Left hindlimb (tissue), 1 donor: ENCODE results near the gene NR6A1.
"Not testable (repeated sequence)": the region's sequence is repeated elsewhere in the genome, so short reads cannot be mapped to it uniquely, and the experiment has no call there.

Source experiments
- DNase-seq: peaks from one replicate; pipeline ENCODE4 v3.0.0-alpha.2; 2018

NR6A1 gene

DNA sequence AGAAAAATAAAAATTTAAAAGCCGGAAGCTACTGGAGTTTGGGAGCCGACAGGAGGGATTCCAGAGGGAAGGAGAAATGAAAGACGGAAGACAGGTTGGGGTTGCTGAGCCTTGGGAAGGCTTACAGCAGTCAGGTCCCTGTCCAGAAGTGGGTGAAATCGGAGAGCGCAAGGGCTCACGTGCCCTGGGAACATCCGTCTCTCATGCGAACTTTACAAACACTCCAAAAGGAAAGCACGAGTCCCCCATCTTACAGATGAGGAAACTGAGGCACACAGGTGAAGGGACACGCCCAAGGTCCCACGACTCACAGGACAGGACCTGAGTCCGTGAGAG is 5.5 kb upstream of the NR6A1 start:
- DNase-seq = no peak

DNA sequence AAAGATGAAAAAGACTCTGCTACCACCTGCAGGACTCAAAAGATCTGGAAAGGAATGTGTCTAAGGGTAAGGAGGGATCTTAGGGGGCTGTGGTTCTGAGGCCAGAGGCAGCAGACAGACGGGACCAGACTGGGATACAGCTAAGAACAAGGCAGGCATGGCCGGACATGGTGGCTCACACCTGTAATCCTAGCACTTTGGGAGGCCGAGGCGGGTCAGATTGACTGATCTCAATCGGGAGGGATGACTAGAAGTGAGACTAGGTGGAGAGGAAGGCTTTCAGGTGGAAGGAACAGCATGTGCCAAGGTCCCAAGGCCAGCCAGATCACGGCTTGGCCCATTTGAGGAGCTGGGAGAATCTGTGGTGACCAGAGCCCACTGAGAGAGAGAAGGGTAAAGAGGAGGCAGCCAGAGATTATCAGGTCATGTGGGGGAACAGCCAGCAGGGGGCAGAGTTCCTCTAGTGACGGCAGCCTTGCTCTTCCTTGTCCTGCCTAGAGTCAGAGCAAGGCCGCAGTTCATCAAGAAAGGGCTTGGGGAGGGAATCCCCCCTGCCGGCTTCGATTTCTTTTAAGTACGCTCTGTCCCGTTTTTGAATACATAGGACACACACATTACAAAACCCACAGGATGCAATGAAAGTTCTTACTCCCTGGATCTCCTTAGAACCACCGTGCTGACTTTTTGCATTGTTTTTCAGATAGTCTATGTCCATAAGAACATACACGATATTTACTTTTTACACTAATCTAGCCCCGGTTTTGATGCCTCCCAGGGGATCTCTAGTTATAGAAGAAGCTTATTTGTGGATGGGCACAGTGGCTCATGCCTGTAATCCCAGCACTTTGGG is 3.2 kb upstream of the NR6A1 start:
- peak; percentile 86 for DNase-seq

DNA sequence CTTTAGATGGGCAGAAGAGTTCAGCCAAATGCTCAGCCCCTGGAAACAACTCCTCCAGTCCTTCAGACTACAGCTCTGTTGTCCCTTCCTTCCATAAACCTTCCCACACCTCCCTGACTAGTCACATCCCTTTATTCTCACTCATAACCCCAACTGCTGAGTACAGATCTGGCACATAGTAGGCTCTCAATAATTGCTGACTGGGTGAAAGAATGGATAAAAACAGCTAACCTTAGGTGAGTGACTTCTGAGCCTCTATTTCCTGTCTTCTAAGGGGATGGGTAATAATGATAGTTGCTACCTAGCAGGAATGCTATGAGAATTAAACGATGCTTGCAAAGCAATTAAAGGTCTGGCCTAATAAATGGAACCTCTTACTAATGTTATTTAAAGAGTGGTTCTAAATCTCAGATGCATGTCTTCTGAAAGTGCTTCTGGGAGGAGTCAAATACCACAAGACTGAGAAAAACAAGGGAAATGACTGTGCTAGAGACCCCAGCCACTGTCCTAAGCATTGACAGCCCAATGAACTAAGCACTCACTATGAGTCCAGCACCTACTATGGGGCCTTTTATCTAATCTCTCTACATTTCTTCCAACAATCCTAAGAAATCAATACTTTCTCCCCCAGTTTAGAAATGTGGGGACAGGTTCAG is 2.5 kb upstream of the NR6A1 start:
- no peak for DNase-seq

DNA sequence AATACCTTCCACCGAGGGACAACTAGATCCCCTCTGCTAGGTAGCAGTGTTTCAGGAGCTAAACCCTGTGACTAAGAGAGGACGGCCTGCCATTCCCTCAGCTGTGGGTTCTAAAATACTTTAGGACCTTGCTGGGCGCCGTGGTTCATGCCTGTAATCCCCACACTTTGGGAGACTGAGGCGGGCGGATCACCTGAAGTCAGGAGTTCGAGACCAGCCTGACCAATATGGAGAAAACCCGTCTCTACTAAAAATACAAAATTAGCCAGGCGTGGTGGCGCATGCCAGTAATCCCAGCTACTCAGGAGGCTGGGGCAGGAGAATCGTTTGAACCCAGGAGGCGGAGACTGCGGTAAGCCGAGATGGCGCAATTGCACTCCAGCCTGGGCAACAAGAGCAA is 1.8 kb upstream of the NR6A1 start:
- not testable (repeated sequence) for DNase-seq

DNA sequence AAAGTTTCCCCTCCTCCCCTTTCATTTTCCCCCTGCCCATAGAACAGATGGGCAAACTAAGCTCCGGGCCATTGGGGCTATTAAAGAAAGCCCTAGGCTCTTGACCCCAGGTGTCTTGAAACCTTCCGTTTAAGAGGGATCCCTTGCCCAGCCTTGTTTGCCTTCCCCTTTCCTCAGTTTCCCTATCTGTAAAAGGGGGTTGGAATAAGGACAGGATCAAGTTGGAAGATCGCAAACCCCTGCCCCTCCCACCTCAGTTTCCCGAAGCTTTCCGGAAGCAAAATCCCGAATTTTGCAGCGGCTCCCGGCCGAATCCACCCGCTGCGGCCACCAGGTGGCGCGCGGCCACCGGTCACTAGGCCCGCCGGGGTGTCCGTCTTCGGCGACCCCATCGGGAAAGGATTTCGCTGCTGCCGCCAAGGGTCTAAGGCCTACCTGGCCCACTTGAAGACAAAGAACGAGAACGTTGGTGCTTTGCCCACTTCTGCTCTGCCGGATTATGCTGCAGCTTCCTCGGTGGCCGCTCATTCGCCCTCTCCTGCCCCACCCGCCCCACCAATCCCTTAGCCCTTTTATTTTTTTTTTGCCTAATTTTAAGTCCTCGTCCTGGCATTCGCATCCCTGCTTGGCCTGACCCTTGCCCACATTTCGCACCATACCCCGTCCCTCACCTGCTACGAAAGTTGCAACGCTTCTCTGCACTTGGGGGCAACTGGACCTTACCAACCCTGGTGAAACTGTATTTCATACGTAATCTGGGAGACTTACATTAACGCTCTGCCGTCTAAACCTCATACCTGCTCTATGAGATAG is 962 bp upstream of the NR6A1 start:
- DNase-seq = peak; percentile 85

DNA sequence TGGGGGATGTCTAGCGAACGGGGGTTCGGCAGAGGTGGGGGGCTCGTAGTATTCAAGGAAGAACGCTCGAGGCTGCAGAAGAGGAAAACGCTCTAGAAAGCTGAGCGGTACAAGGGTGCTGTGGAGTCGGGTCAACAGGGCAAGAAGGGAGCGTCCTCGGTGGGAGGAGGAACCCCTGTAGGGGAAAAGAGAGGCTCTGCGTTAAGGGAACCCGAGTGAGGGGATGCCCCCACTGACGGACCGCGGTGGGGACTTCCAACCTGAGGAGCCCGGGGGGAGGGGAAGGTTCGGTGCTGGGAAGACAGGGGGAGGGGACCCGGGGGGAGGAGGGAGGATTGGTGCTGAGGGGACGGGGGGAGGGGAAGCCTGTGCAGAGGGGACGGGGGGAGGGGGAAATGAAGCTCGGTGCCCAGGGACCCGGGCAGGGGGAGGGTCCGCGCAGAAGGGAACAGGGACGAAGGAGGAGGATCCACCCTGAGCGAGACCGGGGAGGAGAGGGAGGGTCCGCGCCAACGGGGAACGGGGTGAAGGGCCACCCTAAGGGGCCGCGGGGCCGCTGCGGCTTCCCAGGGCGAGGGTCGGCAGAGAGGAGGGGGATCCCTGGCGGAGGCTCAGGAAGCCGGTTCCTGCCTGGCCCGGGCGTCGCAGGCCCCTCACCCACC is 621 bp downstream of the NR6A1 start:
- DNase-seq = peak; percentile 66

DNA sequence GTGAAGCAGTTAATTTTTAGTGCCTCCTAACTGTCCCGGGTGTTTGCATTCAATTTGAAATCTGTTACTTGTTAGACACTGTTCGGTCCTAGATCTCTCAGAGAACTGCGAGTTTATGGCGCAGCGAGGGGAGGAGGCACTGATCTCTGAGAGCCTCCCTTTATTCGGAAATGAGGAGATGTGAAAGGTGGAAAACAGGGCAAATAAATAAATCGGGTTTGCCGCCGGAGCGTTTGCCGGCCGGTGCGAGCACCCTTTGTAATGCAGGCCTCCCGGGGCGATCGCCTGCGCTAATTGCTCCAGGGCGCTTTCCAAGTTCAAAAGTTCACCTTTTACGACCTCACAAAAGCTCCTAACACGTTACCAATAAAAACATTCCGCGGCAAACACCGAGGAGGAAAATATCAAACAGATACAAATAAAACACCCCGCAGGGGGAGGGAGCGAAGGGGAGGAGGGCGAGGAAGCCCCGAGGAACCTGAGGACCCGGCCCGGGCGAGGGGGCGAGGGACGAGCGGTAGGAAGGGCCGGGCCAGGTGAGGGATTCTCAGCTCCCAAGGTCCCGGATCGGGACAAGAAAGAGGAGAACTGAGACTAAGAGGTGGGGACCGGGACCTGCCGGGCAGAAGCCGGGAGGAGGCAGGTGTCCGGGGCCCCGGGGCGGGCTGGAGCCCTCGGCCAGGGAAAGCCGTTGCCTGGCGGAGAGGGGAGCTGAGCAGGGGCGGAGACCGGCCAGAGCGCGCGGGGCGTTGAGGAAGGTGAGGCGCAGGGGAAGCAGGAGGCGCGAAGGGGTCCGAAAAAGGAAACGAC is 1.4 kb downstream of the NR6A1 start:
- peak; percentile 53 for DNase-seq

DNA sequence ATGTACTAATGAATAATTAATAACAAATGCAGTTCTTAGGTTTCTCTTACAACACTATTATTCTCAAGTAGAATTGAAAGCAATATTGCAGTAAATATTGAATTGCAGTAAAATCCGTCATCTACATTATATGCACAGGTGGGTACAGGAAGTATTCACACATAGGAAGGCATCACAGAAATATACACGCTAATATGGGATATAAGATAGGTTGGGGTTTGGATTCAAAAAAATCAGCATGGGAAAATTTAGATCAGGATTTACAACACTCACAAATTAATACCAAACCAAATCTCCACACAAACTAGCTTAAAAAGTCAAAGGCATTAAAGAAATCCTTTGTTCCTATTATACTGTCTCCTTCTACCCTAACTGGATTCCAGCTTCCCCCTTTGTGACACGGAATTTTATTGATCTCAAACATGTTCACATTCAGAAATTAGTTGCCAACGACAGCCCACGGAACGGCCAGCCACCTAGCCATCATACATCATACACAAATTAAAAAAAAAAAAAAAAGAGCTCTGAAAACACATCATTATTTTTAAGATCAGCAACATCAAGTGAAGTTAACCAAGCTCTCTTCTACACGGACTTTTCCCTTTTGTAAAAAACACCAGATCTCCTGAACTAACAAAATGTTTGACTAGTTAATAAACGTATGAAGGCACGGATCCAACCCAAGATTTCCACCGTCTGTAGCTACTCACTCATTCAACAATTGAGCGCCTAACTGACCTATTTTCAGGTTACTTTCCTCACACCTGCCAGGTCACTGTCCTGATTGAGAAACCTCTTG is 2.2 kb downstream of the NR6A1 start:
- DNase-seq = no peak

DNA sequence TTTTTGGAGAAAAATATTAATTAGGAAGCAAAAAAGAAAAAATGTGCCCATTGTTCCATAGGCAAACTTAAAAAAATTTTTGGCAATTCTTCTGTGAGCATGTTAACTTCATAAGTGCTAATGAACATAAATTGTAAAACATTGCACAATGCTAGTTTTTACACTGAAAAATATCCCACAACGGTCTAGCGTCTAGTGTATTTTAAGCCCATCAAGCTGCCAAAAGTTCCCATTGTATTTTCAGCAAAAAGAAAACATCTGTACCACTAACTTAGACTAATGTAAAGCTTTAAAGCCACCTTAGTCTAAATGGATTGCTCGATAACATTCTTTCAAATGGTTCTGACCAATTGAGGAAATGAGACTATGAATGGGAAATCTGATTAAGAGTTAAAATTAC is 2.8 kb downstream of the NR6A1 start:
- no peak for DNase-seq

DNA sequence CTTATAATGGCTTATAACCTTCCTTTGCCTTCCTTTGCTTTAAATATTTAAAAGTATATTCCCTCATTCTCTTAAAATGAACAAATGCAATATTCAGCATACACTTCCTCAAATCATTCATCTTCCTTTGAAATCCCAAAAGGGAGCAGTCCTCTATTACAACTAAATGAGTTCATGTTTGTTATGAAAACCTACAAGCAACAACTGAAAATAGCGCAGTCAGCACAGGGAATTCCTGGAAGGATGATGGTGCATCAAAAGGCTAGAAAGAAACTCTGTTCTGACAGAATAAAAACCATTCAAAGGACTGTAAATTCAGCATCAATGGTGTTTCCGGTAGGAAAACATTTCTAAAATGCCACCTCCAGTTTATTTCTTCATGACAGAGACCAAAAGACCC is 3.3 kb downstream of the NR6A1 start:
- DNase-seq = no peak

DNA sequence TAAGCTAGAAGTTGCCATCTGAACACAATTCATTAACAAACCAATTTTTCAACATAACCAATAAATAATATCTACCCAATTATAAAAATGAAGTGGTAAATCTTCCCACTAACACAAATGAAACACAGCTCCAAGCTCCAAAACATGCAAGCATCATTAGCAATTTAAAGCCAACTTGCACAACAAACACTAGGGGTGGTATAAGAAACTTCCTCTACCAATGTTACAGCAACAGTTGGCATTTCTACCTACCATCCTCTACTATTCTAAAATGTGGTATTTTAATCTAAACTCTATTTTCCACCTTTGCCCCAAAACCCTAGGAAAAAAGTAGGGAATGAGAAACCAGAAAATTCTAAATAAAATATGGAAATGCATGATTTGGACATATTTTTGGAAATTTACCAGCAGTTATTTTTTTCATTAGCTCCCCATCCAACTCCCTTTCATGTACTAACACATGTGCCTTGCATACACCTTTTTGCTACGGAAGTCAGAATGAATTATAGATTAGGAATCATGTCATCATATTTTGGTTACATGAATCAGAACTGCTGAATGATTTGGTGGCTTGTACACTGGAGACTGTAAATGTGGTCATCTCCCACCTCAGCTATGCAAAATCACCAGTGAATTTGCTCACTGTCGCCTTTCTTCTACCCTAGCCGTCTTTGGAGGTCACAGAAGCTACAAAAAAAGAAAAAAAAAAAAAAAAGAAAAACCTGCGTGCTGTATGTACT is 4.1 kb downstream of the NR6A1 start:
- no peak for DNase-seq

DNA sequence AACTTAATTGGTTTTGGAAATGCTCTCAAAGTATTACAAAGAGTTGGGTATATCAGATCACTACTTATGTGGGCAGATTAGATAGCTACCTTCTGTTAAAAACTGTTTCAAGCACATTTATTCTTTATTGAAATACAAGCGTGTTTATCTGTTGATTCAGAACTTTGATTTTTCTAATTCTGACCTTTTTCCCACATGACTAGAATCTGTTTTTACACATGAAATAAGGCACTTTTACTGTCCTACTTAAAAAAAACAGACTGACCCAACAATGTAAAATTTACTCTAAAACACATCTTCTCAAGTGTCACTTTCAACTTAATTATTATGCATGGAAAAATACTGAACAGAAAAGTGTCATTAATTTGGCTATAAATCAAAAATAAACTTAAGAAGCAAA is 4.8 kb downstream of the NR6A1 start:
- no peak for DNase-seq

DNA sequence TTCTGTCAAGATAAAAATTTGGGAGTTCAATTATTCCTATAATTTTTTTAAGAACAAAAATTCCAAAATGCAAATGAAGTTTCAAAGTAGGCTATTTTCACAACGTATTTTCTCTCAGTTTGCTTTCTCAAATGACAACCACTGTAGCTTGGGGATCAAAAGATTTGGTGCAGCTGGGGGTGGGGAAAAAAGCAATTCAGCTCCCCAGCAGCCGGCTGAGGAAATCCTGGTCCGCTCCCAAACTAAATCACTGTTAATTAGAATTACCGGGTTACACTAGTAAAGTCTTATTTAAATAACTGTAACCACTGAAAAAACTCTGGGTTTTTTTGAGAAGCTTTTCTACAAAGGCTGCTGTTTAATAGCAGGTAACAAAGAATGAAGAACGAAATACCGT is 5.7 kb downstream of the NR6A1 start:
- DNase-seq = no peak

DNA sequence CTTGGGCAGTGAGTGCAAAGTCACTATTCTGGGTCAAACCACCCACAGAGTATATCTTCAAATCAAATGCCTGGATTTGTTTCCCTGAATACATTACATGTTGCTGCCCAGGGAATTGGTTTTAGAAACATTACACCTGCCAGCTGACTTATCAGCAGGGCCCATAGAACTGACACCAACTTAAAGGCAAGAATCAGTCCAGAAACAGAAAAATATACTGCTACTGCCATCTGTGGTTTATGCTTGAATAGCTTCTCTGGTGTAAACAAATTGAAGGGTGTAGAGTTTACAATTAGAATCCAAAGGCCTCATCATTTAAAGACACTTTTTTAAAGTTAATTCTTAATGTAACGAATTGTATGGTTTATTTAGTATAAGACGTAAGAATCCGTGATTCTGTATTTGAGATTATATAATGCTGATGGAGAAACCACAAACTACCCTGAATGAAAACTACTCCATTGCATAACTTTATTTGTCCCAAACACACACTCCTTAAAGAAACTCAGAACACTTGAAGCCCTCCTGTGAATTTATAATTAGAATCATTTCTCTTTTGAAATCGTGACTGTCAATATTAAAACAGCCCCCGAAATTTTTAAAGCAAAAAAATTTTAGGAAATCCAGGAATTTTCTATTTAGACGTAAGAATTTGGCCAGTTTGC is 6.2 kb downstream of the NR6A1 start:
- no peak for DNase-seq

DNA sequence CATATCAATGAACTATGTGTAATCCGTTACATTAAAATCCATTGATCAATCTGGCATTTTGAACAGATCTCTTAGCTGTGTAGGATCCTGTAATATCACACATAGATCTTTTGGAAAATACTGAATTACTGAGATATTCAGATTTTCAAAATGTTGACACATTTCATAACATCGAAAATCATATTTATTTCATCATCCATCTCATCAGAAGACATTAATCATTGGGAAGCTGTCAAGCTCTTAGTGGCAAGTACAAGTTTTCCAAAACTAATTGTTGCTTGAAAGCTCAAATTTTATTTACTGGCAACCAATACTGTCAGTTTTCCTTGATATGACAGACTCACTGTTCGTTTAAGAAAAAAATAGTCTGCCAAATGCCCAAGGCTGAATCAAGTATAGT is 8.5 kb downstream of the NR6A1 start:
- no peak for DNase-seq

DNA sequence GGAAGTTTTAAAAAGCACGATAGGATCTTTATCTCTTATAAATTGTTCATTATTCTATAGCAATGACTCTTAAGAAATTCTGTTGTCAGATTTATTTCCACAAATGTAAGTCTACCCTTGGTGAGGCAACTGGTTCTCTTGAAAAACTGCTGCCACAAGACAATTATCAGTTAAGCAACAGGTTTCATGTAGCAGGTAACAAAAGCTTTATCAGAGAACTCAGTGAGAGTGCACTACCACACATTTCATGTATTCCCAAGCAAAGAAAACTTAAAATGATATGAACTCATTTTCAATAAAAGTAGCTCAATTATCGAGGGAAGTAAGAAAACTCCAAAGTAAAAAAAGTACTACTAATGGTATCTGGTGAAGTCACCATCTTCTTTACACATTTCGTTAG is 9.4 kb downstream of the NR6A1 start:
- no peak for DNase-seq

DNA sequence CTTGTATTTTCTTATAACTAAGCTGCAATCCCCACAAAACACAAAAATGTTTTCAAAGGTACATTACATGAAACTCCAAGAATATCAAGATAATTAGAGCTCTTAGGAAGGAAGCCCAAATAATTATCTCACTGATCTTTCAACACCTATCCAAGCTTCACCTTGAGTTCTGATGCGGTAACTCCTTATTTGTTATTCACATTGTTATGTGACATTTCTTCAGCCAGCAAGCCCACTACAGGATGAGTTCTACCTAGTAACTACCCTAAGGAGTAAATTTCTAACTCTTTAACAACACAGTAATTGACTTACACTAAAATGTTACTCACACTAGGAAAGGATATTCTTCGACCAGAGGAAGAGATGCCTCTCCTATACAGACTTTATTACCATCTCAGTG is 9.9 kb downstream of the NR6A1 start:
- no peak for DNase-seq

DNA sequence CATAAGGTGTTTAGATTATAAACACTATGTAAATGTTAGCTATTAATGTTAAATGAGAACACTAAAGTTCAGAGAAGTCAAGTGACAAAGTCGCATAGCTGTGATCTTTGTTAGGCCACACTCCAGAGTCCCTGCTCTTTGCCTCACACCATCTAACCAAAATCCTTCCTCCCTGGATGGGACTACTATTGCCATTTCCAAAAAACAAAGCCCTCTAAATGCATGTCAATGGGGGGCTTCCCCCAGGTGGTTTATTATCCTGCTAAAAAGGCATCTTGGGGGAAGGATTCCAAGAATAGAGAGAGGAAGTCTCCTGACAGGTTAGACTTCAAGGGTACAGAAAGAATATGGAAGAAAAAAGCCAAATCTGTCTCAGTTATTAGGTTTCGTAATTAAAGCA is 10.4 kb downstream of the NR6A1 start:
- DNase-seq = no peak

DNA sequence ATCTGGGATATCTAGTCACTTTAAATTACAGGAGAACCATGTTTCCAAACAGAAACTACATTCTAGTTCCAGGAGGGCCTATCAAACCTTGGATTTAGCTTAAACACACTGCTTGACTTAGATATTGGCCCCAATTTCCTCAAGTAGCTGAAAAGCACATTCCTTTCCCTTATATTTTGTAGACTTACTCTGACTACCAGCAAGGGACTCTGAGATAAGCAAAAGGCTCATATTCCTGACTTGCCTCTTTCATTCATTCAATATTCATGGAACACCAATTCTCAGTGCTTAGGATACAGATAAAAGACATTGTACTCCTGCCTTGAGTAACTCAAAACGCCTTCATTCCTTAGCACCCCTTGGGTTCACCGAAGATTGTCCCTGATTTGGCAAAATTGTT is 11.8 kb downstream of the NR6A1 start:
- no peak for DNase-seq

DNA sequence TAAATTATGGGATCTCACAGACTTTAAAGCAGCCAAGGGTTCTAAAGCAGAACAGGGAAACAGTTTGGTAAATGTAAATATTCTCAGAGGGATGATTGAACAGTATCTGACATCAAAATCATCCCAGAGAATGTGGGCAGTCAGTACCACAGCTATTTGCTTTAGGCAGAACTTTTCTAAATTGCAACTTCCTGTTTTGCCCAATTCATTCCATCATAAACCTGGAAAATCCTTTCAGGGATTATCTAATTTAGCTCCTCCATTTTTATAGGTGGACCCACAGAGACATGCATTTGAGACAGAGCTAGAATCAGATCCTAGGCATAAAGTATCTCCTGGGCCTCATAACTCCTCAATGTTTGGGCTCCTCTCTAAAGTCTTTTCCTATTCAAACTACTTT is 12.4 kb downstream of the NR6A1 start:
- DNase-seq = no peak
